Mesenchymal stem cell (in vitro differentiated cells and primary cell): ENCODE data around the gene UBASH3B.

ENCODE experiments used
- DNase-seq: peaks from one replicate; pipeline ENCODE4 v3.0.0-alpha.2; 2013
- H2AFZ ChIP-seq: one replicate; pipeline ENCODE4 v1.6.1; 2013; ENCODE audit warnings: low read depth, mild to moderate bottlenecking, control low read depth, inconsistent platforms, low read length, moderate library complexity
- H2AK5ac ChIP-seq: 2 replicates; pipeline ENCODE4 v1.6.1; 2013; ENCODE audit warnings: low read length, moderate library complexity, mild to moderate bottlenecking, inconsistent platforms; ENCODE audit not compliant: severe bottlenecking
- H2BK120ac ChIP-seq: one replicate; pipeline ENCODE4 v1.6.1; 2013; ENCODE audit warnings: low read depth, mild to moderate bottlenecking, inconsistent platforms, low read length, moderate library complexity
- H2BK12ac ChIP-seq, 2 experiments: one replicate each; pipeline ENCODE4 v1.6.1; 2013; ENCODE audit warnings: inconsistent platforms in 2 of 2, low read length in 2 of 2, mild to moderate bottlenecking in 2 of 2, moderate library complexity in 2 of 2, control low read depth in 1 of 2
- H2BK15ac ChIP-seq: one replicate; pipeline ENCODE4 v1.6.1; 2013; ENCODE audit warnings: mild to moderate bottlenecking, low read depth, inconsistent platforms; ENCODE audit not compliant: poor library complexity, severe bottlenecking
- H2BK5ac ChIP-seq: 2 replicates; pipeline ENCODE4 v1.6.1; 2013; ENCODE audit warnings: low read depth, mild to moderate bottlenecking, low read length, control low read depth, inconsistent platforms; ENCODE audit not compliant: poor library complexity, severe bottlenecking
- H3K14ac ChIP-seq, 2 experiments: one replicate each; pipeline ENCODE4 v1.6.1; 2013; ENCODE audit warnings: inconsistent platforms in 2 of 2, low read length in 2 of 2, control low read depth in 1 of 2, mild to moderate bottlenecking in 1 of 2, moderate library complexity in 1 of 2
- H3K18ac ChIP-seq, 2 experiments: one replicate each; pipeline ENCODE4 v1.6.1; 2013; ENCODE audit warnings: inconsistent platforms in 2 of 2, low read length in 2 of 2, control low read depth in 1 of 2, low read depth in 1 of 2, mild to moderate bottlenecking in 1 of 2
- H3K23ac ChIP-seq, 2 experiments: one replicate each; pipeline ENCODE4 v1.6.1; 2013; ENCODE audit warnings: inconsistent platforms in 2 of 2, low read length in 2 of 2, mild to moderate bottlenecking in 2 of 2, moderate library complexity in 2 of 2, control low read depth in 1 of 2
- H3K27ac ChIP-seq: 2 replicates; pipeline ENCODE4 v1.5.1; 2013; ENCODE audit warnings: mild to moderate bottlenecking, moderate library complexity, low read length, control low read depth, inconsistent platforms; ENCODE audit not compliant: poor library complexity, severe bottlenecking
- H3K27me3 ChIP-seq, 2 experiments: 2 replicates each; pipeline versions ENCODE4 v1.6.1 to v1.7.0; 2013; ENCODE audit warnings: low read length in 2 of 2, mild to moderate bottlenecking in 2 of 2, moderate library complexity in 2 of 2, control low read depth in 1 of 2, inconsistent platforms in 1 of 2; ENCODE audit not compliant: control insufficient read depth in 1 of 2, insufficient read depth in 1 of 2
- H3K36me3 ChIP-seq, 2 experiments: 2 replicates each; pipeline versions ENCODE4 v1.6.1 to v1.7.0; 2013; ENCODE audit warnings: low read length in 2 of 2, control low read depth in 1 of 2, inconsistent platforms in 1 of 2, low read depth in 1 of 2, mild to moderate bottlenecking in 1 of 2; ENCODE audit not compliant: insufficient read depth in 2 of 2, control insufficient read depth in 1 of 2
- H3K4ac ChIP-seq, 2 experiments: one replicate each; pipeline ENCODE4 v1.6.1; 2013; ENCODE audit warnings: inconsistent platforms in 2 of 2, low read length in 2 of 2, mild to moderate bottlenecking in 2 of 2, moderate library complexity in 2 of 2, control low read depth in 1 of 2, low read depth in 1 of 2
- H3K4me1 ChIP-seq: 2 replicates; pipeline ENCODE4 v1.6.1; 2013; ENCODE audit warnings: low read depth, low read length, control low read depth; ENCODE audit not compliant: control insufficient read depth, insufficient read depth
- H3K4me2 ChIP-seq: 2 replicates; pipeline ENCODE4 v1.6.1; 2013; ENCODE audit warnings: low read length, mild to moderate bottlenecking, inconsistent platforms; ENCODE audit not compliant: poor library complexity, severe bottlenecking
- H3K4me3 ChIP-seq, 2 experiments: 2 replicates each; pipeline versions ENCODE4 v1.5.1 to v1.7.0; 2013; ENCODE audit warnings: low read length in 2 of 2, mild to moderate bottlenecking in 2 of 2, control low read depth in 1 of 2, low read depth in 1 of 2; ENCODE audit not compliant: insufficient read depth in 1 of 2
- H3K79me1 ChIP-seq: replicated peaks from 2 replicates; pipeline ENCODE4 v1.6.1; 2013; ENCODE audit warnings: mild to moderate bottlenecking, control low read depth, low read length, inconsistent platforms; ENCODE audit not compliant: poor library complexity, severe bottlenecking
- H3K9ac ChIP-seq: 2 replicates; pipeline ENCODE4 v1.7.0; 2013; ENCODE audit warnings: mild to moderate bottlenecking, low read length, moderate library complexity
- H3K9me3 ChIP-seq: 2 replicates; pipeline ENCODE4 v1.7.0; 2013; ENCODE audit warnings: mild to moderate bottlenecking, low read length; ENCODE audit not compliant: control insufficient read depth
- H4K8ac ChIP-seq: one replicate; pipeline ENCODE4 v1.6.1; 2013; ENCODE audit warnings: inconsistent platforms, mild to moderate bottlenecking, low read length, moderate library complexity
- H4K91ac ChIP-seq: one replicate; pipeline ENCODE4 v1.6.1; 2013; ENCODE audit warnings: mild to moderate bottlenecking, low read length, inconsistent platforms
- WGBS: methylation state at CpG from one replicate; pipeline ENCODE4 v1.1.7; 2013; ENCODE audit warnings: mixed read lengths; 5-methylcytosine and 5-hydroxymethylcytosine counted together

UBASH3B gene

GRCh38 chr11:122750049-122750448 is 94.5 kb downstream of the UBASH3B start:
- Histone ChIP-seq H3K14ac (no peak overlapping the region), H2AFZ (no peak overlapping the region), H3K4me1 (peaks cover 11% of the 10 kb centered on the region), H3K4ac (peak overlapping the region in 1 of 2 experiments; percentile 4), H2BK15ac (no peak overlapping the region), H3K23ac (no peak overlapping the region), H2BK120ac (no peak overlapping the region), H3K4me3 (no peak overlapping the region), H3K9ac (no peak overlapping the region), H4K8ac (no peak overlapping the region), H3K36me3 (no peaks in the 10 kb centered on the region), H2BK12ac (peak overlapping the region in 1 of 2 experiments; percentile 21), H3K27ac (no peak overlapping the region), H3K18ac (no peak overlapping the region), H3K4me2 (no peak overlapping the region), H3K79me1 (peaks cover 22% of the 10 kb centered on the region), H2AK5ac (peak overlapping the region; percentile 9), H3K9me3 (no peaks in the 10 kb centered on the region), H2BK5ac (no peak overlapping the region), H4K91ac (no peak overlapping the region), H3K27me3 (no peaks in the 10 kb centered on the region)
- no peak for DNase-seq
- WGBS, result 95% methylated on average over 5 of the region's 5 CpGs

GRCh38 chr11:122751292-122752070 is 96.0 kb downstream of the UBASH3B start:
- WGBS, result 35% methylated on average over 2 of the region's 5 CpGs
- DNase-seq, result peak; percentile 60
- H3K36me3 ChIP-seq, result no peaks in the 10 kb centered on the region
- no peak overlapping the region for H3K14ac ChIP-seq
- H3K9me3 ChIP-seq, result no peaks in the 10 kb centered on the region
- no peak overlapping the region for H2BK5ac ChIP-seq
- H3K9ac ChIP-seq, result no peak overlapping the region
- no peak overlapping the region for H4K91ac ChIP-seq
- H3K4ac ChIP-seq, result no peak overlapping the region
- peaks cover 19% of the 10 kb centered on the region for H3K79me1 ChIP-seq
- no peak overlapping the region for H4K8ac ChIP-seq
- H3K27ac ChIP-seq, result no peak overlapping the region
- H3K4me1 ChIP-seq, result peaks cover 9% of the 10 kb centered on the region
- no peak overlapping the region for H3K4me3 ChIP-seq
- H2AK5ac ChIP-seq, result no peak overlapping the region
- no peak overlapping the region for H3K4me2 ChIP-seq
- H2BK120ac ChIP-seq, result no peak overlapping the region
- no peak overlapping the region for H2BK15ac ChIP-seq
- no peak overlapping the region for H3K23ac ChIP-seq
- no peaks in the 10 kb centered on the region for H3K27me3 ChIP-seq
- no peak overlapping the region for H2AFZ ChIP-seq
- H2BK12ac ChIP-seq, result no peak overlapping the region
- peak overlapping the region in 1 of 2 experiments; percentile 27 for H3K18ac ChIP-seq

GRCh38 chr11:122754028-122754427 is 98.5 kb downstream of the UBASH3B start:
- no peak overlapping the region for H4K91ac ChIP-seq
- WGBS, result 75% methylated on average over 1 of the region's 3 CpGs

GRCh38 chr11:122754553-122755322 is 99.2 kb downstream of the UBASH3B start:
- peak; percentile 34 for DNase-seq
- H3K9ac ChIP-seq, result no peak overlapping the region
- no peak overlapping the region for H2BK5ac ChIP-seq
- no peaks in the 10 kb centered on the region for H3K36me3 ChIP-seq
- H3K4me3 ChIP-seq, result no peak overlapping the region
- no peak overlapping the region for H3K14ac ChIP-seq
- H3K4ac ChIP-seq, result no peak overlapping the region
- no peak overlapping the region for H2BK12ac ChIP-seq
- no peaks in the 10 kb centered on the region for H3K4me1 ChIP-seq
- no peak overlapping the region for H3K27ac ChIP-seq
- peaks cover 25% of the 10 kb centered on the region for H3K79me1 ChIP-seq
- H2BK15ac ChIP-seq, result no peak overlapping the region
- WGBS, result 93% methylated on average over 16 of the region's 16 CpGs
- H3K9me3 ChIP-seq, result no peaks in the 10 kb centered on the region
- H2BK120ac ChIP-seq, result no peak overlapping the region
- no peaks in the 10 kb centered on the region for H3K27me3 ChIP-seq
- no peak overlapping the region for H3K23ac ChIP-seq
- no peak overlapping the region for H4K91ac ChIP-seq
- no peak overlapping the region for H2AK5ac ChIP-seq
- H2AFZ ChIP-seq, result no peak overlapping the region
- H3K18ac ChIP-seq, result peak overlapping the region in 1 of 2 experiments; percentile 51
- H3K4me2 ChIP-seq, result no peak overlapping the region
- no peak overlapping the region for H4K8ac ChIP-seq

More at GRCh38 chr11:122754028-122754427, 98.5 kb downstream of the UBASH3B start:
- no peaks in the 10 kb centered on the region for H3K9me3 ChIP-seq
- no peaks in the 10 kb centered on the region for H3K36me3 ChIP-seq
- no peak overlapping the region for H3K9ac ChIP-seq
- no peak overlapping the region for H3K4me3 ChIP-seq
- no peak for DNase-seq
- H2AFZ ChIP-seq, result no peak overlapping the region
- no peak overlapping the region for H3K23ac ChIP-seq
- no peak overlapping the region for H3K4ac ChIP-seq
- H2BK120ac ChIP-seq, result no peak overlapping the region
- no peak overlapping the region for H4K8ac ChIP-seq
- H3K14ac ChIP-seq, result no peak overlapping the region
- no peak overlapping the region for H2BK5ac ChIP-seq
- H2BK15ac ChIP-seq, result no peak overlapping the region
- H3K79me1 ChIP-seq, result peaks cover 21% of the 10 kb centered on the region
- no peak overlapping the region for H2BK12ac ChIP-seq
- H2AK5ac ChIP-seq, result no peak overlapping the region
- no peak overlapping the region for H3K27ac ChIP-seq
- H3K18ac ChIP-seq, result no peak overlapping the region
- no peak overlapping the region for H3K4me2 ChIP-seq
- no peaks in the 10 kb centered on the region for H3K4me1 ChIP-seq
- no peaks in the 10 kb centered on the region for H3K27me3 ChIP-seq
